Fibroblast of peridontal ligament (primary cell): ENCODE results near the gene NTM.
A peak's percentile ranks its signal among the peaks of the same experiment; 100 is the strongest.

Source experiments
- DNase-seq: peaks from one replicate; pipeline ENCODE4 v3.0.0-alpha.2; 2010; ENCODE audit errors: extremely low read depth

NTM gene

GRCh38 chr11:131687291-131688047 lies 317.1 kb downstream of the NTM start:
- DNase-seq, result no peak

GRCh38 chr11:131688048-131688693 lies 317.8 kb downstream of the NTM start:
- peak; percentile 42 for DNase-seq

GRCh38 chr11:131689049-131689925 lies 318.9 kb downstream of the NTM start:
- DNase-seq, result no peak

- DNase-seq, result no peak
Observed at GRCh38 chr11:131690362-131690761, 319.9 kb downstream of the NTM start.

- DNase-seq, result no peak
Observed at GRCh38 chr11:131690776-131691175, 320.4 kb downstream of the NTM start.

GRCh38 chr11:131691181-131692041 lies 321.0 kb downstream of the NTM start:
- DNase-seq, result peak; percentile 8

GRCh38 chr11:131692151-131692550 lies 321.7 kb downstream of the NTM start:
- DNase-seq, result no peak

- no peak for DNase-seq
Observed at GRCh38 chr11:131692961-131693360, 322.5 kb downstream of the NTM start.

GRCh38 chr11:131693756-131694155 lies 323.3 kb downstream of the NTM start:
- DNase-seq, result no peak

- peak; percentile 74 for DNase-seq
Observed at GRCh38 chr11:131694526-131695424, 324.4 kb downstream of the NTM start.

GRCh38 chr11:131695889-131696429 lies 325.5 kb downstream of the NTM start:
- no peak for DNase-seq

- no peak for DNase-seq
Observed at GRCh38 chr11:131696690-131697089, 326.3 kb downstream of the NTM start.

- no peak for DNase-seq
Observed at GRCh38 chr11:131703311-131703710, 332.9 kb downstream of the NTM start.

GRCh38 chr11:131704682-131705081 lies 334.3 kb downstream of the NTM start:
- no peak for DNase-seq

- DNase-seq, result no peak
Observed at GRCh38 chr11:131710511-131710910, 340.1 kb downstream of the NTM start.

GRCh38 chr11:131712897-131713296 lies 342.5 kb downstream of the NTM start:
- DNase-seq, result no peak

GRCh38 chr11:131713529-131714134 lies 343.2 kb downstream of the NTM start:
- no peak for DNase-seq

GRCh38 chr11:131717616-131718015 lies 347.2 kb downstream of the NTM start:
- DNase-seq, result no peak

- no peak for DNase-seq
Observed at GRCh38 chr11:131723088-131723487, 352.7 kb downstream of the NTM start.
